Endothelial cell of umbilical vein (primary cell): ENCODE data around the gene NLE1.

ENCODE experiments used
- CTCF ChIP-seq, 2 donors: IDR thresholded peaks; 1 replicate in 1 of 2; 2 replicates in 1 of 2; pipeline ENCODE4 v1.5.1; 2011; ENCODE audit warnings: low read length in 2 of 2, mild to moderate bottlenecking in 2 of 2, moderate library complexity in 2 of 2, control low read depth in 1 of 2, inconsistent platforms in 1 of 2, low read depth in 1 of 2; ENCODE audit not compliant: insufficient read depth in 1 of 2; ENCODE audit errors: extremely low read depth in 1 of 2
- FOS ChIP-seq: IDR thresholded peaks from 2 replicates; pipeline ENCODE4 v1.6.1; 2011; ENCODE audit warnings: mild to moderate bottlenecking, low read length, moderate library complexity, borderline replicate concordance; ENCODE audit not compliant: insufficient read depth
- JUN ChIP-seq: IDR thresholded peaks from 2 replicates; pipeline ENCODE4 v1.6.1; 2011; ENCODE audit warnings: borderline replicate concordance, low read depth; ENCODE audit not compliant: insufficient read length, insufficient read depth
- POLR2A ChIP-seq: IDR thresholded peaks from 2 replicates; pipeline ENCODE4 v1.6.1; 2012; ENCODE audit warnings: low read depth, mild to moderate bottlenecking, control low read depth, low read length
- POLR2AphosphoS5 ChIP-seq: IDR thresholded peaks from 2 replicates; pipeline ENCODE4 v1.6.1; 2012; ENCODE audit warnings: low read depth, mild to moderate bottlenecking, control low read depth, low read length, moderate library complexity; ENCODE audit not compliant: insufficient read depth
- TF ChIP-seq, protein P1 (sequence below): IDR thresholded peaks from 2 replicates; pipeline ENCODE4 v1.6.1; 2011; ENCODE audit not compliant: insufficient read depth, insufficient read length

GRCh38 chr17:35152421-35153140, 10.5 kb upstream of the NLE1 start:
- no peak for TF ChIP-seq CTCF (IDR thresholded peaks at IDR 0.05; ENCODE audit: extremely low read depth in 1 of 2, insufficient read depth in 1 of 2, low read depth in 1 of 2, low read length in 2 of 2)
- no peak for TF ChIP-seq POLR2A
- TF ChIP-seq, protein P1, sequence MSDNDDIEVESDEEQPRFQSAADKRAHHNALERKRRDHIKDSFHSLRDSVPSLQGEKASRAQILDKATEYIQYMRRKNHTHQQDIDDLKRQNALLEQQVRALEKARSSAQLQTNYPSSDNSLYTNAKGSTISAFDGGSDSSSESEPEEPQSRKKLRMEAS = no peak
- TF ChIP-seq POLR2AphosphoS5 = no peak
- no peak for TF ChIP-seq FOS
- no peak for TF ChIP-seq JUN
